Measurements from ENCODE around the gene TMEM175.

Gene TMEM175

DNA sequence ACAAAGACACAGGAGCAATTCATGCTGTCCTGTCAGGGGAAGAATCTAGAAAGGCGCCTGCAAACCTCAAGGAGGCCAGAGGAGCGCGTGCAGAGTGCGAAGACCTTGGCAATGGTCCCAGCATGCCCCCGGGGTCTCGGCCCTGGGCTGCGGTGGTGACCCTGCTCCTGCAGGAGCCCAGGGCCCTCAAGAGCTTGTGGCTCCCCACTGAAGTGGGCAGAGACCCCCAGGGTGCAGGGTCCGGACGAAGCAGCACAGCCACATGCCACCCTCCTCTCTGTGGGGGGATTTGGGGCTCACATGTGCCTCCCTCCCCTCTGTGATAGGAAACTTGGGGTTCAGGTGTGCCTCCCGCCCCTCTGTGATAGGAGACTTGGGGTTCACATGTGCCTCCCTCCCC, 39.5 kb upstream of the TMEM175 start:
- Histone ChIP-seq H3K4me2 (ENCODE audit: low read length) (no peak overlapping the region), H3F3A (ENCODE audit: control insufficient read depth, insufficient read depth) (no peaks in the 10 kb centered on the region), H4K20me1 (ENCODE audit: control insufficient read depth, insufficient read depth, low read depth, low read length) (no peaks in the 10 kb centered on the region), H3K9me3 (ENCODE audit: control insufficient read depth, insufficient read depth, low read length) (peaks cover 2% of the 10 kb centered on the region; the same call in 1 of the 2 replicates), H3K4me3 (ENCODE audit: low read length) (no peak overlapping the region), H3K4me1 (ENCODE audit: control insufficient read depth, low read length) (no peaks in the 10 kb centered on the region), H3K27me3 (ENCODE audit: control insufficient read depth, low read length) (no peaks in the 10 kb centered on the region), H3K36me3 (ENCODE audit: control insufficient read depth, low read length) (peaks cover 32% of the 10 kb centered on the region), H3K79me2 (ENCODE audit: control insufficient read depth, low read length) (no peaks in the 10 kb centered on the region), H3K27ac (ENCODE audit: low read depth, low read length) (no peak overlapping the region), H3K9me2 (replicated peaks; ENCODE audit: control insufficient read depth, low read length) (no peaks in the 10 kb centered on the region)
- no peak for TF ChIP-seq EZH2phosphoT487 (IDR thresholded peaks at IDR 0.05; ENCODE audit: borderline replicate concordance, low read length)
- TF ChIP-seq, protein P1, sequence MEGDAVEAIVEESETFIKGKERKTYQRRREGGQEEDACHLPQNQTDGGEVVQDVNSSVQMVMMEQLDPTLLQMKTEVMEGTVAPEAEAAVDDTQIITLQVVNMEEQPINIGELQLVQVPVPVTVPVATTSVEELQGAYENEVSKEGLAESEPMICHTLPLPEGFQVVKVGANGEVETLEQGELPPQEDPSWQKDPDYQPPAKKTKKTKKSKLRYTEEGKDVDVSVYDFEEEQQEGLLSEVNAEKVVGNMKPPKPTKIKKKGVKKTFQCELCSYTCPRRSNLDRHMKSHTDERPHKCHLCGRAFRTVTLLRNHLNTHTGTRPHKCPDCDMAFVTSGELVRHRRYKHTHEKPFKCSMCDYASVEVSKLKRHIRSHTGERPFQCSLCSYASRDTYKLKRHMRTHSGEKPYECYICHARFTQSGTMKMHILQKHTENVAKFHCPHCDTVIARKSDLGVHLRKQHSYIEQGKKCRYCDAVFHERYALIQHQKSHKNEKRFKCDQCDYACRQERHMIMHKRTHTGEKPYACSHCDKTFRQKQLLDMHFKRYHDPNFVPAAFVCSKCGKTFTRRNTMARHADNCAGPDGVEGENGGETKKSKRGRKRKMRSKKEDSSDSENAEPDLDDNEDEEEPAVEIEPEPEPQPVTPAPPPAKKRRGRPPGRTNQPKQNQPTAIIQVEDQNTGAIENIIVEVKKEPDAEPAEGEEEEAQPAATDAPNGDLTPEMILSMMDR (IDR thresholded peaks at IDR 0.05; ENCODE audit: low read depth, low read length, poor library complexity, severe bottlenecking) = no peak

DNA sequence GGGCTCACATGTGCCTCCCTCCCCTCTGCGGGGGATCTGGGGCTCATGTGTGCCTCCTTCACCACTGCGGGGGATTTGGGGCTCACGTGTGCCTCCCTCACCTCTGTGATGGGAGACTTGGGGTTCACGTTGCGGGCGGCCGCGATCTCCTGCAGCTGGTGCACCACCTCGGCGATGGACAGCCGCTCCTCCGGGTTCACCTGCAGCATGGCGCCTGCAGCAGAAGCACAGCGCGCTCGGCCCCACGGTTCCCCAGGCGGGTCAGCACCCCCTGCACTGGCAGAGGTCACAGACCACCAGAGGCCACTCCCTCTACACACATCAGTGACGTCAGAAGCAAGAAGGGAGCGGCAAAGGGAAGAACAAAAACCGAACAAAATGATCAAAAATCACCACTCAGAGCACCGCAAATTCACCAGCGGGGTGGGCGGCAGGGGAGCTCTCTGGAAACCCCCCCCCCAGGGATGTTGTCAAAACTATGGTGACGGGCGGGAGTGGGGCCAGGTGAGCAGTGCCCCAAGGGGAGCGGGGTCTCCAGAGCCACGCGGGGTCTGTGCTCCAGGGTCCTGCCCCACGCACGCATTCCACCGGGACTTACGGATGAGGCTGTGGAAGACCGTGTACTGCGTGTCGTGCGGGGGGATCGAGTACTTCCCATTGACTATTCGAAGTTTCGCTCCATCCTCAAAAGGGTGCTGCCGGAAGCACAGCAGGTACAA, 38.8 kb upstream of the TMEM175 start:
- Histone ChIP-seq H3K9me3 (ENCODE audit: control insufficient read depth, insufficient read depth, low read length) (no peaks in the 10 kb centered on the region), H3K27me3 (ENCODE audit: control insufficient read depth, low read length) (no peaks in the 10 kb centered on the region), H3K4me2 (ENCODE audit: low read length) (no peak overlapping the region), H3K36me3 (ENCODE audit: control insufficient read depth, low read length) (peaks cover 27% of the 10 kb centered on the region), H3K27ac (ENCODE audit: low read depth, low read length) (no peak overlapping the region), H3K4me3 (ENCODE audit: low read length) (no peak overlapping the region), H3K79me2 (ENCODE audit: control insufficient read depth, low read length) (no peaks in the 10 kb centered on the region), H3K9me2 (replicated peaks; ENCODE audit: control insufficient read depth, low read length) (no peaks in the 10 kb centered on the region), H3K4me1 (ENCODE audit: control insufficient read depth, low read length) (no peaks in the 10 kb centered on the region), H3F3A (ENCODE audit: control insufficient read depth, insufficient read depth) (no peaks in the 10 kb centered on the region), H4K20me1 (ENCODE audit: control insufficient read depth, insufficient read depth, low read depth, low read length) (no peaks in the 10 kb centered on the region)
- TF ChIP-seq EZH2phosphoT487 (IDR thresholded peaks at IDR 0.05; ENCODE audit: borderline replicate concordance, low read length) = no peak
- TF ChIP-seq, protein P1 (IDR thresholded peaks at IDR 0.05; ENCODE audit: low read depth, low read length, poor library complexity, severe bottlenecking) = no peak

DNA sequence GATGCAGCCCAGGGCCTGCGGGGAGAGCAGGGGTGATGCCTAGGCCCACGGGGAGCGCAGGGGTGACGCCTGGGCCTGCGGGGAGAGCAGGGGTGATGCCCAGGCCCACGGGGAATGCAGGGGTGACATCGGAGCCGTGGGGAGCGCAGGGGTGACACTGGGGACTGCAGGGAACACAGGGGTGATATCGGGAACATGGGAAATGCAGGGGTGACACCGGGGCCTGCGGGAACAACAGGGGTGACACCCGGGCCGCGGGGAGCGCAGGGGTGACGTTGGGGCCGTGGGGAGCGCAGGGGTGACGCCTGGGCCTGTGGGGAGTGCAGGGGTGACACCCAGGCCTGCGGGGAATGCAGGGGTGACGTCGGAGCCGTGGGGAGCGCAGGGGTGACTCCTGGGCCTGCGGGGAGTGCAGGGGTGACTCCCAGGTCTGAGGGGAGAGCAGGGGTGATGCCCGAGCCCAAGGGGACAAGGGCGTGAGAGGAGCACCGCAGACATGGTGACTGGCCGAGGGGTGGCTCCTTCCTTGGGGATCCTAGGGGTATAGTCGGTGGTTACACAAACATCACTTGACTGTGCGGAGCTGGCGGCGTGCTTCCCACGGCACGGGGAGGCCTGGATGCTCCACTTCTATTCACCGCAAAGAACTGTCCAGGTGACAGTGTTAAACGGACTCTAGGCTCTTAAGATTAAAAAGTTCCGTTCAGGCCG, 38.1 kb upstream of the TMEM175 start:
- H3K9me3 ChIP-seq (ENCODE audit: control insufficient read depth, insufficient read depth, low read length) = no peaks in the 10 kb centered on the region
- H4K20me1 ChIP-seq (ENCODE audit: control insufficient read depth, insufficient read depth, low read depth, low read length) = no peaks in the 10 kb centered on the region
- no peaks in the 10 kb centered on the region for H3K79me2 ChIP-seq (ENCODE audit: control insufficient read depth, low read length)
- no peaks in the 10 kb centered on the region for H3F3A ChIP-seq (ENCODE audit: control insufficient read depth, insufficient read depth)
- H3K9me2 ChIP-seq (replicated peaks; ENCODE audit: control insufficient read depth, low read length) = no peaks in the 10 kb centered on the region
- TF ChIP-seq, protein P1 (IDR thresholded peaks at IDR 0.05; ENCODE audit: low read depth, low read length, poor library complexity, severe bottlenecking) = no peak
- no peak for TF ChIP-seq EZH2phosphoT487 (IDR thresholded peaks at IDR 0.05; ENCODE audit: borderline replicate concordance, low read length)
- H3K27me3 ChIP-seq (ENCODE audit: control insufficient read depth, low read length) = no peaks in the 10 kb centered on the region
- H3K4me2 ChIP-seq (ENCODE audit: low read length) = no peak overlapping the region
- no peak overlapping the region for H3K4me3 ChIP-seq (ENCODE audit: low read length)
- peaks cover 20% of the 10 kb centered on the region; the same call in 1 of the 2 replicates for H3K36me3 ChIP-seq (ENCODE audit: control insufficient read depth, low read length)
- no peaks in the 10 kb centered on the region for H3K4me1 ChIP-seq (ENCODE audit: control insufficient read depth, low read length)
- H3K27ac ChIP-seq (ENCODE audit: low read depth, low read length) = no peak overlapping the region
